ENCODE results near the gene RBP2.

Gene RBP2

DNA sequence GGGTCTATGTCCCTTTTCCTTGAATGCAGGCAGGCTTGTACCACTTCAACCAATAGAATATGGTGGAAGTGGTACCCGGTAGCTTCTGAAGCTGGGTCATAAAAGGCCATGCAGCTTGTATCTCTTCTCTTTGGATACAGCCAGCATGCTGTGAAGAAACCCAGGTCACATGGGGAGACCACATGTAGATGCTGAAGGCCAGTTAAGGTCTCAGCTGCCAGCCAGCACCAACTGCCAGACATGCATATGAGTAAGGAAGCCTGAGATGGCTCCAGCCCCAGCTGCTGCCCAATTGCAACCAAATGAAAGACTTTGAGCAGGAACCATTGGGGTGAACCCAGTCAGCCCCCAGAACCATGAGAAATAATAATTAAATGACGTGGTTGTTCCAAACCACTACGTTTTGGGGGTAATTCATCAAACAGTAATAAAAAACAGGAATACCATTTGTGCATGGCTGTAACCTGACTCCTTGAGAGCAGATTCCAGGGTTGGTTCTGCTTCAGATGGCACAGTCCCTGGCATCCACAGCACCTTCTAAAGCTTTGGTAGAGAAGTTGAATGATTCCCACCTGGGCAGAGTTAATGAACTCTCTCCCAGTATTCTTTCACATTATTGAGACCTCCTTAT is 3.8 kb downstream of the RBP2 start:
- Histone ChIP-seq H3K9me3 (replicated peaks in 1 of 2; ENCODE audit: control insufficient read depth in 2 of 2, insufficient read depth in 1 of 2, low read depth in 1 of 2, low read length in 2 of 2) (no peaks in the 10 kb centered on the region), H3K4me2 (ENCODE audit: insufficient read depth, low read length, poor library complexity, severe bottlenecking) (no peak overlapping the region), H2AFZ (ENCODE audit: low read length) (no peak overlapping the region), H3K27me3 (ENCODE audit: control insufficient read depth in 3 of 3, insufficient read depth in 3 of 3, low read depth in 1 of 3, low read length in 3 of 3) (peaks cover 0 to 2% (median 0%) of the 10 kb centered on the region in 3 experiments), H3K79me1 (ENCODE audit: low read depth, low read length) (no peaks in the 10 kb centered on the region), H2BK5ac (ENCODE audit: low read length) (no peak overlapping the region), H3K27ac (replicated peaks; ENCODE audit: low read length) (no peak overlapping the region), H3K4me1 (ENCODE audit: control insufficient read depth in 2 of 2, insufficient read depth in 1 of 2, low read depth in 1 of 2, low read length in 2 of 2) (no peaks in the 10 kb centered on the region), H3K4me3 (ENCODE audit: low read length in 2 of 2) (no peak overlapping the region), H2BK15ac (ENCODE audit: low read length) (no peak overlapping the region), H3K18ac (ENCODE audit: low read length) (no peak overlapping the region), H2AK5ac (ENCODE audit: low read depth, low read length) (no peak overlapping the region), H2BK120ac (ENCODE audit: low read depth, low read length) (no peak overlapping the region), H3K23ac (ENCODE audit: low read depth, low read length, poor library complexity) (no peak overlapping the region), H4K8ac (ENCODE audit: low read depth, low read length) (no peak overlapping the region), H3K4ac (ENCODE audit: low read length) (no peak overlapping the region), H3K9ac (ENCODE audit: low read depth, low read length, poor library complexity) (no peak overlapping the region), H3K14ac (ENCODE audit: low read length) (no peak overlapping the region), H3K36me3 (replicated peaks in 1 of 2; ENCODE audit: control insufficient read depth in 2 of 2, insufficient read depth in 2 of 2, low read length in 2 of 2) (no peaks in the 10 kb centered on the region), H2BK12ac (ENCODE audit: low read length) (no peak overlapping the region), H4K91ac (ENCODE audit: low read depth, low read length, poor library complexity) (no peak overlapping the region)
- WGBS, 2 donors (ENCODE audit: extremely low coverage in 2 of 2, insufficient read length in 2 of 2, insufficient replicate concordance in 1 of 2): no CpG with 5 or more reads among the region's 3 CpGs
- DNase-seq (ENCODE audit: low spot score): no peak

DNA sequence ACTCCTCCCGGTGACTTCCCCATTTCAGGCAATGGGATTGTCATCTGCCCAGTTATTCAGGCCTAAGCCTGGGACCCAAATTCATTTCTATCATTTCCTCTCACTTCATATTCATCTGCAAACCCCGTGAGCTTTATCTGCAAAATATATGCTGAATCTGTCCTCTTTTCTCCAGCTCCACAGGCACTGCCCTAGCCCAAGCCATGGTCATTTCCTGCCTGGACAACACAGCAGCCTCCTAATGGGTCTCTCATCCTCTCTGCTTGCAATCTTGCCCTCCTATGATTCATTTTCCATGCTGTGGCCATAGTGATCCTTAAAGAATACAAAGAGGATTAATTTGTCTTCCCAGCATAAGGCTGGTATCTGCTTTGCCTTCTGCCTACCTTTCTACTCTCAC is 6.1 kb downstream of the RBP2 start:
- Histone ChIP-seq H2BK120ac (ENCODE audit: low read depth, low read length) (no peak overlapping the region), H2BK15ac (ENCODE audit: low read length) (no peak overlapping the region), H3K18ac (ENCODE audit: low read length) (no peak overlapping the region), H3K27me3 (ENCODE audit: control insufficient read depth in 3 of 3, insufficient read depth in 3 of 3, low read depth in 1 of 3, low read length in 3 of 3) (peaks cover 0 to 2% (median 0%) of the 10 kb centered on the region in 3 experiments), H3K79me1 (ENCODE audit: low read depth, low read length) (no peaks in the 10 kb centered on the region), H3K4ac (ENCODE audit: low read length) (no peak overlapping the region), H4K91ac (ENCODE audit: low read depth, low read length, poor library complexity) (no peak overlapping the region), H3K36me3 (replicated peaks in 1 of 2; ENCODE audit: control insufficient read depth in 2 of 2, insufficient read depth in 2 of 2, low read length in 2 of 2) (no peaks in the 10 kb centered on the region), H4K8ac (ENCODE audit: low read depth, low read length) (no peak overlapping the region), H3K4me3 (ENCODE audit: low read length in 2 of 2) (no peak overlapping the region), H3K4me2 (ENCODE audit: insufficient read depth, low read length, poor library complexity, severe bottlenecking) (no peak overlapping the region), H2BK12ac (ENCODE audit: low read length) (no peak overlapping the region), H3K14ac (ENCODE audit: low read length) (no peak overlapping the region), H3K23ac (ENCODE audit: low read depth, low read length, poor library complexity) (no peak overlapping the region), H2AK5ac (ENCODE audit: low read depth, low read length) (no peak overlapping the region), H2AFZ (ENCODE audit: low read length) (no peak overlapping the region), H3K4me1 (ENCODE audit: control insufficient read depth in 2 of 2, insufficient read depth in 1 of 2, low read depth in 1 of 2, low read length in 2 of 2) (no peaks in the 10 kb centered on the region), H3K9ac (ENCODE audit: low read depth, low read length, poor library complexity) (no peak overlapping the region), H2BK5ac (ENCODE audit: low read length) (no peak overlapping the region), H3K9me3 (replicated peaks in 1 of 2; ENCODE audit: control insufficient read depth in 2 of 2, insufficient read depth in 1 of 2, low read depth in 1 of 2, low read length in 2 of 2) (no peaks in the 10 kb centered on the region), H3K27ac (replicated peaks; ENCODE audit: low read length) (no peak overlapping the region)
- no CpG with 5 or more reads among the region's 2 CpGs for WGBS, 2 donors (ENCODE audit: extremely low coverage in 2 of 2, insufficient read length in 2 of 2, insufficient replicate concordance in 1 of 2)
- DNase-seq (ENCODE audit: low spot score): no peak

- Histone ChIP-seq H3K36me3 (replicated peaks in 1 of 2; ENCODE audit: control insufficient read depth in 2 of 2, insufficient read depth in 2 of 2, low read length in 2 of 2) (no peaks in the 10 kb centered on the region), H3K79me1 (ENCODE audit: low read depth, low read length) (no peaks in the 10 kb centered on the region), H3K14ac (ENCODE audit: low read length) (no peak overlapping the region), H3K18ac (ENCODE audit: low read length) (no peak overlapping the region), H2BK5ac (ENCODE audit: low read length) (no peak overlapping the region), H3K9ac (ENCODE audit: low read depth, low read length, poor library complexity) (no peak overlapping the region), H3K27me3 (ENCODE audit: control insufficient read depth in 3 of 3, insufficient read depth in 3 of 3, low read depth in 1 of 3, low read length in 3 of 3) (no peaks in the 10 kb centered on the region), H2AK5ac (ENCODE audit: low read depth, low read length) (no peak overlapping the region), H3K4me2 (ENCODE audit: insufficient read depth, low read length, poor library complexity, severe bottlenecking) (no peak overlapping the region), H2AFZ (ENCODE audit: low read length) (no peak overlapping the region), H3K4me3 (ENCODE audit: low read length in 2 of 2) (no peak overlapping the region), H3K27ac (replicated peaks; ENCODE audit: low read length) (no peak overlapping the region), H3K9me3 (replicated peaks in 1 of 2; ENCODE audit: control insufficient read depth in 2 of 2, insufficient read depth in 1 of 2, low read depth in 1 of 2, low read length in 2 of 2) (no peaks in the 10 kb centered on the region), H2BK120ac (ENCODE audit: low read depth, low read length) (no peak overlapping the region), H4K8ac (ENCODE audit: low read depth, low read length) (no peak overlapping the region), H2BK12ac (ENCODE audit: low read length) (no peak overlapping the region), H4K91ac (ENCODE audit: low read depth, low read length, poor library complexity) (no peak overlapping the region), H3K4me1 (ENCODE audit: control insufficient read depth in 2 of 2, insufficient read depth in 1 of 2, low read depth in 1 of 2, low read length in 2 of 2) (no peaks in the 10 kb centered on the region), H3K4ac (ENCODE audit: low read length) (no peak overlapping the region), H3K23ac (ENCODE audit: low read depth, low read length, poor library complexity) (no peak overlapping the region), H2BK15ac (ENCODE audit: low read length) (no peak overlapping the region)
- WGBS, 2 donors (ENCODE audit: extremely low coverage in 2 of 2, insufficient read length in 2 of 2, insufficient replicate concordance in 1 of 2): no CpG with 5 or more reads among the region's 2 CpGs
- no peak for DNase-seq (ENCODE audit: low spot score)
Observed at GRCh38 chr3:139468399-139468798, 7.9 kb downstream of the RBP2 start.

DNA sequence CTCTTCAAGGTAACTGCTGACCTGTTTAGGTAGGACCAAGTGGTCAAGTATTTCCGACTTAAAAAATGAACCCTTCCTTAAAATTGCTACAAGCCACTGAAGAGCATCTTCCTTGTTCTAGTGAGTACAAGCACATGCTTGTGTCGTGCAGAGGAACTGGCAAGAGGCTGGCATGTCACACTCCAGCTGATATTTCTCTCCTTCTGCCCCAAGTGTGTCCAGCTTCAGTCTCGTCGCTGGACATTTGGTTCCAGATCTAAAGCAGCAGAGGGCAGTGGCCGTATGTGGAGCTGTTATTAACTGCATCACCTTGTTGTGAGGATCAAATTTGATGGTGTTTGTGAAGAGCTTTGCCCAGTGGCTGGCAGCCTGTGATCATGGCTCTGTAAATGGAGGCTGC is 10.0 kb downstream of the RBP2 start:
- no peak for DNase-seq (ENCODE audit: low spot score)
- Histone ChIP-seq H3K4me1 (ENCODE audit: control insufficient read depth in 2 of 2, insufficient read depth in 1 of 2, low read depth in 1 of 2, low read length in 2 of 2) (peaks cover 0 to 1% of the 10 kb centered on the region in 2 donors), H4K8ac (ENCODE audit: low read depth, low read length) (no peak overlapping the region), H2BK5ac (ENCODE audit: low read length) (no peak overlapping the region), H3K18ac (ENCODE audit: low read length) (no peak overlapping the region), H2AK5ac (ENCODE audit: low read depth, low read length) (no peak overlapping the region), H3K4me2 (ENCODE audit: insufficient read depth, low read length, poor library complexity, severe bottlenecking) (no peak overlapping the region), H3K23ac (ENCODE audit: low read depth, low read length, poor library complexity) (no peak overlapping the region), H3K36me3 (replicated peaks in 1 of 2; ENCODE audit: control insufficient read depth in 2 of 2, insufficient read depth in 2 of 2, low read length in 2 of 2) (no peaks in the 10 kb centered on the region), H3K4me3 (ENCODE audit: low read length in 2 of 2) (no peak overlapping the region), H2BK12ac (ENCODE audit: low read length) (no peak overlapping the region), H3K27me3 (ENCODE audit: control insufficient read depth in 3 of 3, insufficient read depth in 3 of 3, low read depth in 1 of 3, low read length in 3 of 3) (no peaks in the 10 kb centered on the region), H4K91ac (ENCODE audit: low read depth, low read length, poor library complexity) (no peak overlapping the region), H3K9ac (ENCODE audit: low read depth, low read length, poor library complexity) (no peak overlapping the region), H3K79me1 (ENCODE audit: low read depth, low read length) (no peaks in the 10 kb centered on the region), H2AFZ (ENCODE audit: low read length) (no peak overlapping the region), H3K9me3 (replicated peaks in 1 of 2; ENCODE audit: control insufficient read depth in 2 of 2, insufficient read depth in 1 of 2, low read depth in 1 of 2, low read length in 2 of 2) (no peaks in the 10 kb centered on the region), H3K4ac (ENCODE audit: low read length) (no peak overlapping the region), H2BK120ac (ENCODE audit: low read depth, low read length) (no peak overlapping the region), H2BK15ac (ENCODE audit: low read length) (no peak overlapping the region), H3K14ac (ENCODE audit: low read length) (no peak overlapping the region), H3K27ac (replicated peaks; ENCODE audit: low read length) (no peak overlapping the region)
- no CpG with 5 or more reads among the region's 5 CpGs for WGBS, 2 donors (ENCODE audit: extremely low coverage in 2 of 2, insufficient read length in 2 of 2, insufficient replicate concordance in 1 of 2)
